ENCODE measurements around the gene FRMD4A. TPM values are rescaled to one million over a fixed set of nuclear protein-coding genes. Genes with fewer than 3 reads are reported as not detected.

Gene FRMD4A
- total RNA-seq, 2 donors from 2014 or later, result 18.9 to 46.1 TPM

DNA sequence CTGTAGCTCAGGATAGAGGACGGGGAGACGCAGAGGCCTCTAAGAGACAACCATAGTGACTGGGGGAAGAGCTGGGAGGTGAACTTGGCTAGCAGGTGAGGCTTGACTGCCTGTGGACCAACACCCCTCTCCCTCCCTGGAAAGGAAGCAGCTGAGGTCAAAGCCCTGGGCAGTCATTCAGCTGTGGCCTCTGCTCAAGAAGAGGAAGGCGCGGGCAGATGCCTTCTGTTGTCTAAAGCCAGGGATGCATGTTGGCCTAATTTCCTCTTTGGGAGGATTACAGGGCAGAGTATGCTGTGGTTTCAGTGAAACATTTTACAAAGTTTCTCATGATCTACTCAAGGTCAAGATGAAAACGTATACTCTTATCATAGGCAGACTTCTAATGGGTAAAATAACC lies 416.8 kb downstream of the FRMD4A start:
- WGBS, 2 donors, result 71 to 79% methylated on average over 5 of the region's 5 CpGs
- no peak for TF ChIP-seq POLR2A (IDR thresholded peaks at IDR 0.05)
- no peak for TF ChIP-seq CTCF (IDR thresholded peaks at IDR 0.05)
- ATAC-seq, result no peak

GRCh38 chr10:13911821-13912520 lies 418.8 kb downstream of the FRMD4A start:
- intact Hi-C loops (cut with DNase I), result no loop called here
- no peak for ATAC-seq
- WGBS, 2 donors, result 95 to 98% methylated on average over 2 of the region's 2 CpGs
- peak in 1 of 4 donors; percentile 12 for DNase-seq
- no peaks in the 10 kb centered on the region for H3K36me3 ChIP-seq (replicated peaks in 1 of 2; ENCODE audit: insufficient read depth in 1 of 2, low read depth in 2 of 2)
- H3K27me3 ChIP-seq, result no peaks in the 10 kb centered on the region
- no peaks in the 10 kb centered on the region for H3K4me1 ChIP-seq
- peak overlapping the region in 1 of 4 donors; percentile 24 for H3K27ac ChIP-seq
- H3K4me3 ChIP-seq, result no peak overlapping the region
- TF ChIP-seq CTCF (IDR thresholded peaks at IDR 0.05) (no peak), POLR2A (IDR thresholded peaks at IDR 0.05) (no peak)
- H3K9me3 ChIP-seq, result no peaks in the 10 kb centered on the region

More for the DNA sequence above, 416.8 kb downstream of the FRMD4A start:
- intact Hi-C loops (cut with DNase I), result no loop called here
- Histone ChIP-seq H3K4me3 (no peak overlapping the region), H3K27ac (no peak overlapping the region), H3K27me3 (no peaks in the 10 kb centered on the region), H3K36me3 (replicated peaks in 1 of 2; ENCODE audit: insufficient read depth in 1 of 2, low read depth in 2 of 2) (no peaks in the 10 kb centered on the region), H3K9me3 (no peaks in the 10 kb centered on the region), H3K4me1 (no peaks in the 10 kb centered on the region)
- DNase-seq, result peak in 1 of 4 donors; percentile 30

GRCh38 chr10:13909516-13910258 lies 421.0 kb downstream of the FRMD4A start:
- Histone ChIP-seq H3K27me3 (no peaks in the 10 kb centered on the region), H3K4me3 (no peak overlapping the region), H3K4me1 (no peaks in the 10 kb centered on the region), H3K27ac (no peak overlapping the region), H3K36me3 (replicated peaks in 1 of 2; ENCODE audit: insufficient read depth in 1 of 2, low read depth in 2 of 2) (no peaks in the 10 kb centered on the region), H3K9me3 (no peaks in the 10 kb centered on the region)
- DNase-seq, result no peak
- intact Hi-C loops (cut with DNase I), result no loop called here
- 70 to 93% methylated on average over 5 of the region's 5 CpGs for WGBS, 2 donors
- TF ChIP-seq POLR2A (IDR thresholded peaks at IDR 0.05) (no peak), CTCF (IDR thresholded peaks at IDR 0.05) (no peak)
- no peak for ATAC-seq

GRCh38 chr10:13908475-13908874 lies 422.2 kb downstream of the FRMD4A start:
- TF ChIP-seq POLR2A (IDR thresholded peaks at IDR 0.05) (no peak), CTCF (IDR thresholded peaks at IDR 0.05) (no peak)
- Histone ChIP-seq H3K27me3 (no peaks in the 10 kb centered on the region), H3K27ac (no peak overlapping the region), H3K4me3 (no peak overlapping the region), H3K36me3 (replicated peaks in 1 of 2; ENCODE audit: insufficient read depth in 1 of 2, low read depth in 2 of 2) (no peaks in the 10 kb centered on the region), H3K4me1 (no peaks in the 10 kb centered on the region), H3K9me3 (no peaks in the 10 kb centered on the region)
- no peak for ATAC-seq
- intact Hi-C loops (cut with DNase I), result no loop called here
- WGBS, 2 donors, result 85 to 86% methylated on average over 4 of the region's 4 CpGs
- no peak for DNase-seq
